Endothelial cell of umbilical vein (primary cell): ENCODE measurements around the gene HHEX. TPM values are rescaled to one million over a fixed set of nuclear protein-coding genes. Genes with fewer than 3 reads are reported as not detected.
A peak's percentile ranks its signal among the peaks of the same experiment; 100 is the strongest.

Experiments
- BruUV-seq: library from RNA; stranded (reverse); fragments of 400-500 nt; replicated peaks from 2 replicates; lab custom pipeline; 2021; lab: Mats Ljungman, UMichigan
- CTCF ChIA-PET: fragments of 300-600, 350-600 bp; sonication (Branson Sonifier 250); formaldehyde crosslinking; loops from one replicate; lab custom pipeline; 2021; ENCODE audit warnings: antibody characterized with exemption, inconsistent platforms; lab: Charles Lee
- POLR2A ChIA-PET: fragments of 300-600, 350-600 bp; sonication (Branson Sonifier 250); formaldehyde crosslinking; loops from one replicate; lab custom pipeline; 2021; ENCODE audit warnings: antibody characterized with exemption, inconsistent platforms; lab: Charles Lee
- DNase-seq: peaks from one replicate; pipeline ENCODE4 v3.0.0-alpha.2; 2011; ENCODE audit warnings: low read depth, low spot score
- FAIRE-seq: peaks from 2 replicates; lab custom pipeline; 2011; peaks lifted over from hg19 to GRCh38; lab: Jason Lieb, UNC
- H2AFZ ChIP-seq: 2 replicates; pipeline ENCODE4 v1.6.0; 2012; ENCODE audit warnings: low read depth, low read length, control low read depth, inconsistent platforms
- H3K27ac ChIP-seq: 2 replicates; pipeline ENCODE4 v1.5.1; 2011; ENCODE audit warnings: low read depth, mild to moderate bottlenecking, control low read depth, low read length, moderate library complexity; ENCODE audit not compliant: insufficient read depth
- H3K27me3 ChIP-seq, 2 experiments: 2 replicates each; pipeline versions ENCODE4 v1.6.0 to v1.6.1; 2011; ENCODE audit warnings: low read length in 2 of 2, mixed read lengths in 1 of 2; ENCODE audit not compliant: control insufficient read depth in 2 of 2, insufficient read depth in 2 of 2
- H3K36me3 ChIP-seq, 2 experiments: 2 replicates in 1 of 2; 3 replicates in 1 of 2; pipeline ENCODE4 v1.5.1; 2011; ENCODE audit warnings: low read length in 2 of 2, mild to moderate bottlenecking in 1 of 2, moderate library complexity in 1 of 2; ENCODE audit not compliant: control insufficient read depth in 2 of 2, insufficient read depth in 2 of 2; ENCODE audit errors: extremely low read depth in 1 of 2
- H3K4me1 ChIP-seq: 3 replicates; pipeline ENCODE4 v1.5.1; 2011; ENCODE audit warnings: mild to moderate bottlenecking, low read length; ENCODE audit not compliant: control insufficient read depth, insufficient read depth; ENCODE audit errors: extremely low read depth
- H3K4me2 ChIP-seq: 2 replicates; pipeline ENCODE4 v1.6.1; 2011; ENCODE audit warnings: low read length, control low read depth, mixed read lengths; ENCODE audit not compliant: insufficient read depth
- H3K4me3 ChIP-seq, 3 experiments: fragments of 200-600 bp in 1 of 3; sonication (generic), shearing (Covaris generic) in 1 of 3; replicated peaks in 1 of 3; 2 replicates each; pipeline ENCODE4 v1.5.1; 2011 to 2016; ENCODE audit warnings: control low read depth in 3 of 3, low read length in 3 of 3, mild to moderate bottlenecking in 2 of 3, inconsistent platforms in 1 of 3, low read depth in 1 of 3, moderate library complexity in 1 of 3; ENCODE audit not compliant: insufficient read depth in 1 of 3
- H3K79me2 ChIP-seq: 2 replicates; pipeline ENCODE4 v1.6.0; 2012; ENCODE audit warnings: low read length, inconsistent platforms; ENCODE audit not compliant: control insufficient read depth, insufficient read depth
- H3K9ac ChIP-seq: replicated peaks from 2 replicates; pipeline ENCODE3; 2011; ENCODE audit warnings: low read length, control low read depth; ENCODE audit not compliant: insufficient read depth; ENCODE audit errors: extremely low read depth
- H3K9me1 ChIP-seq: replicated peaks from 3 replicates; pipeline ENCODE4 v1.6.0; 2011; ENCODE audit warnings: mild to moderate bottlenecking, low read length; ENCODE audit not compliant: control insufficient read depth, insufficient read depth; ENCODE audit errors: extremely low read depth
- H3K9me3 ChIP-seq: replicated peaks from 2 replicates; pipeline ENCODE4 v1.5.1; 2012; ENCODE audit warnings: low read length, inconsistent platforms; ENCODE audit not compliant: control insufficient read depth, insufficient read depth
- H4K20me1 ChIP-seq: replicated peaks from 2 replicates; pipeline ENCODE3; 2011; ENCODE audit warnings: mild to moderate bottlenecking, low read length; ENCODE audit not compliant: control insufficient read depth, insufficient read depth; ENCODE audit errors: extremely low read depth
- EZH2 ChIP-seq: IDR thresholded peaks from 2 replicates; pipeline ENCODE4 v1.6.1; 2012; ENCODE audit warnings: borderline replicate concordance, low read depth, mild to moderate bottlenecking, moderate library complexity, low read length, inconsistent platforms; ENCODE audit not compliant: severe bottlenecking
- FOS ChIP-seq: IDR thresholded peaks from 2 replicates; pipeline ENCODE4 v1.6.1; 2011; ENCODE audit warnings: mild to moderate bottlenecking, low read length, moderate library complexity, borderline replicate concordance; ENCODE audit not compliant: insufficient read depth
- GATA2 ChIP-seq: IDR thresholded peaks from 2 replicates; pipeline ENCODE4 v1.7.0; 2011; ENCODE audit warnings: low read depth, mild to moderate bottlenecking, moderate library complexity, mixed read lengths, low read length; ENCODE audit not compliant: insufficient read length, insufficient read depth
- JUN ChIP-seq: IDR thresholded peaks from 2 replicates; pipeline ENCODE4 v1.6.1; 2011; ENCODE audit warnings: borderline replicate concordance, low read depth; ENCODE audit not compliant: insufficient read length, insufficient read depth
- MYC ChIP-seq: IDR thresholded peaks from one replicate; pipeline ENCODE4 v1.6.1; 2011; ENCODE audit warnings: mild to moderate bottlenecking, low read depth, low read length
- POLR2A ChIP-seq: IDR thresholded peaks from 2 replicates; pipeline ENCODE4 v1.6.1; 2012; ENCODE audit warnings: low read depth, mild to moderate bottlenecking, control low read depth, low read length
- POLR2AphosphoS5 ChIP-seq: IDR thresholded peaks from 2 replicates; pipeline ENCODE4 v1.6.1; 2012; ENCODE audit warnings: low read depth, mild to moderate bottlenecking, control low read depth, low read length, moderate library complexity; ENCODE audit not compliant: insufficient read depth
- dilution Hi-C: fragments of 300-500 bp; cut with MboI; formaldehyde crosslinking; loops from one replicate; pipeline ENCODE4 v1.15.0; 2019; ENCODE audit warnings: low sequenced_read_pairs; ENCODE audit not compliant: extremely low pct_ligation_motif_present
- intact Hi-C: fragments of 100-400 bp; cut with micrococcal nuclease; formaldehyde crosslinking; loops from one replicate; pipeline ENCODE4 v1.10.0; 2022
- polyA plus RNA-seq, 4 experiments: library from polyadenylated mRNA; depleted of rRNA in 3 of 4; stranded (reverse) in 3 of 4; unstranded in 1 of 4; fragments of >200 nt; gene quantifications; 2 replicates each; pipeline versions ENCODE4 v1.2.1 to v1.2.3, GENCODE V29; 2011 to 2012; ENCODE audit warnings: missing spikeins in 1 of 4
- total RNA-seq: library from RNA; stranded (reverse); gene quantifications from 2 replicates; pipeline ENCODE4 v1.2.3, GENCODE V29; 2021
- TF ChIP-seq, protein P1 (sequence below), 2 donors: IDR thresholded peaks; 1 replicate in 1 of 2; 2 replicates in 1 of 2; pipeline ENCODE4 v1.5.1; 2011; ENCODE audit warnings: low read length in 2 of 2, mild to moderate bottlenecking in 2 of 2, moderate library complexity in 2 of 2, control low read depth in 1 of 2, inconsistent platforms in 1 of 2, low read depth in 1 of 2; ENCODE audit not compliant: insufficient read depth in 1 of 2; ENCODE audit errors: extremely low read depth in 1 of 2
- TF ChIP-seq, protein P2 (sequence below): IDR thresholded peaks from 2 replicates; pipeline ENCODE4 v1.6.1; 2011; ENCODE audit not compliant: insufficient read depth, insufficient read length

HHEX gene
- total and polyA plus RNA-seq, 2 donors (not counting 3 experiments of a cell fraction or from before 2014, with no cell fraction given), result 81.0 to 110 TPM

DNA sequence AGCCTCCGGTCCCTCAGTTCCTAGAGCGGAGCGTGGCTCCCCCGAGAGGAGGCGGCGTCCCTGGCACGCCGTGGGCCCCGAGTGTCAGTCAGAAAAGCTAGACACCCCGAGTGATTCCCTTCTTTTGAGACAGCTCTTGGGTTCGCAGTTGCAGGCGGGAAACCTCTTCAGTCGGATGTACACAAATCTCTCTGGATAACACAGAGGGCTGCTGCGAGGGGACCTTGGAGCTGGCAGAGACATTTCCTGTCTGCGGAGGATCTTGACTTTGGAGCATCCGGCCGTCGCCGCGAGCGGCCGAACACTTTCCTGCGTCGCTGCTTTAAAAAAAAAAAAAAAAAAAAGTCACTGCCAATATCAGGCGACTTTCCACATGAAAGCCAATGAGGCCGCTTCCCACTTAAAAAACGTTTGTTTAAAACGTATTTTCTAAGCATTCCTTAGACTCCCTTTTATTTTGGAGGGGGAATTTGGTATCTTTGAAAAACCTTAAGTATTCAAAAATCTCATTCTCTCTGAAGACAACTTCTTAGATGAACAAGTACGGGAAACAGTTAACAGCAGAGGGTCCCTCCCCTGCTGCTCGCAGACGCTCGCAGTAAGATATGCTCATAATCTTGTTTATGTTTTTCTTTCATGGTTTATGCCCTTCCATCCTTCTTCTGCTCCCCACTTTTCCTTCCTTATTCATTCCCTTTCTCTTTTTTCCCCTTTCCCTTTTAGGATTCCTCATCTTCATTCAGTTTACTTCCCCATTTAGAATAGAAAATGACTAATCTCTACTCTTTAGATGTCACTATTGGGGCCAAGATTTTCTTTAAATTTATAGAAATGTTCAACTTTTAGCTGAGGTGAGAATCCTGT, 10.0 kb downstream of the HHEX start:
- no peak for TF ChIP-seq FOS
- TF ChIP-seq, protein P1, sequence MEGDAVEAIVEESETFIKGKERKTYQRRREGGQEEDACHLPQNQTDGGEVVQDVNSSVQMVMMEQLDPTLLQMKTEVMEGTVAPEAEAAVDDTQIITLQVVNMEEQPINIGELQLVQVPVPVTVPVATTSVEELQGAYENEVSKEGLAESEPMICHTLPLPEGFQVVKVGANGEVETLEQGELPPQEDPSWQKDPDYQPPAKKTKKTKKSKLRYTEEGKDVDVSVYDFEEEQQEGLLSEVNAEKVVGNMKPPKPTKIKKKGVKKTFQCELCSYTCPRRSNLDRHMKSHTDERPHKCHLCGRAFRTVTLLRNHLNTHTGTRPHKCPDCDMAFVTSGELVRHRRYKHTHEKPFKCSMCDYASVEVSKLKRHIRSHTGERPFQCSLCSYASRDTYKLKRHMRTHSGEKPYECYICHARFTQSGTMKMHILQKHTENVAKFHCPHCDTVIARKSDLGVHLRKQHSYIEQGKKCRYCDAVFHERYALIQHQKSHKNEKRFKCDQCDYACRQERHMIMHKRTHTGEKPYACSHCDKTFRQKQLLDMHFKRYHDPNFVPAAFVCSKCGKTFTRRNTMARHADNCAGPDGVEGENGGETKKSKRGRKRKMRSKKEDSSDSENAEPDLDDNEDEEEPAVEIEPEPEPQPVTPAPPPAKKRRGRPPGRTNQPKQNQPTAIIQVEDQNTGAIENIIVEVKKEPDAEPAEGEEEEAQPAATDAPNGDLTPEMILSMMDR (IDR thresholded peaks at IDR 0.05; ENCODE audit: extremely low read depth in 1 of 2, insufficient read depth in 1 of 2, low read depth in 1 of 2, low read length in 2 of 2), result no peak
- TF ChIP-seq, protein P2, sequence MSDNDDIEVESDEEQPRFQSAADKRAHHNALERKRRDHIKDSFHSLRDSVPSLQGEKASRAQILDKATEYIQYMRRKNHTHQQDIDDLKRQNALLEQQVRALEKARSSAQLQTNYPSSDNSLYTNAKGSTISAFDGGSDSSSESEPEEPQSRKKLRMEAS, result no peak
- TF ChIP-seq POLR2A, result peak; percentile 42
- no peak for TF ChIP-seq JUN
- TF ChIP-seq POLR2AphosphoS5, result peak; percentile 35
- no peak for TF ChIP-seq EZH2
- TF ChIP-seq GATA2, result peak; percentile 19
- TF ChIP-seq MYC, result no peak
- intact Hi-C loops (loop anchor here (1.0 to 2.0 kb wide), 2 partner anchors 57 to 117 kb away; no protein-coding TSS in a partner anchor), dilution Hi-C loops (no loop called here)
- H2AFZ ChIP-seq, result peak overlapping the region; percentile 73
- H3K4me3 ChIP-seq, result peak overlapping the region; percentile 6 to 48 (median 37)
- H3K4me2 ChIP-seq, result peak overlapping the region; percentile 79
- H3K9me1 ChIP-seq, result no peaks in the 10 kb centered on the region
- H3K9me3 ChIP-seq, result no peaks in the 10 kb centered on the region
- H3K4me1 ChIP-seq, result peaks cover 42% of the 10 kb centered on the region
- peak overlapping the region; percentile 50 for H3K9ac ChIP-seq
- H3K27ac ChIP-seq, result peak overlapping the region; percentile 77
- peaks cover 3% of the 10 kb centered on the region for H3K79me2 ChIP-seq
- FAIRE-seq (peak; percentile 89), DNase-seq (peak; percentile 69)
- no TSS peak for BruUV-seq
- no peaks in the 10 kb centered on the region for H4K20me1 ChIP-seq
- H3K36me3 ChIP-seq, result peaks cover 2 to 8% of the 10 kb centered on the region in 2 experiments
- ChIA-PET CTCF (interaction anchor here (0.8 to 2.1 kb wide), 8 partner anchors 9 to 181 kb away, joined by 3 to 6 read pairs (median 5); partner anchors contain the start of gene HHEX), POLR2A (interaction anchor here (0.6 to 0.7 kb wide), 2 partner anchors 11 to 199 kb away, joined by 3 to 5 read pairs; no protein-coding TSS in a partner anchor)
- no peaks in the 10 kb centered on the region for H3K27me3 ChIP-seq
